NB4 (cell line): ENCODE results near the gene EIF2B2.

Experiments
- DNase-seq: peaks from one replicate; pipeline ENCODE4 v3.0.0; 2010; ENCODE audit warnings: low read depth
- H3K4me3 ChIP-seq: one replicate; pipeline ENCODE4 v1.5.1; 2011; ENCODE audit warnings: mild to moderate bottlenecking, low read depth, low read length, moderate library complexity
- MYC ChIP-seq: IDR thresholded peaks from 2 replicates; pipeline ENCODE4 v1.6.1; 2011; ENCODE audit warnings: low read depth, low read length
- POLR2A ChIP-seq: IDR thresholded peaks from 2 replicates; pipeline ENCODE4 v1.6.1; 2011; ENCODE audit warnings: mild to moderate bottlenecking; ENCODE audit not compliant: insufficient read length; ENCODE audit errors: extremely low read depth
- TF ChIP-seq, protein P1 (sequence below): IDR thresholded peaks from 2 replicates; pipeline ENCODE4 v1.6.1; 2011; ENCODE audit warnings: low read depth, low read length
- TF ChIP-seq, protein P2 (sequence below): IDR thresholded peaks from one replicate; pipeline ENCODE4 v1.5.1; 2012; ENCODE audit warnings: low read depth, low read length

The EIF2B2 gene

DNA sequence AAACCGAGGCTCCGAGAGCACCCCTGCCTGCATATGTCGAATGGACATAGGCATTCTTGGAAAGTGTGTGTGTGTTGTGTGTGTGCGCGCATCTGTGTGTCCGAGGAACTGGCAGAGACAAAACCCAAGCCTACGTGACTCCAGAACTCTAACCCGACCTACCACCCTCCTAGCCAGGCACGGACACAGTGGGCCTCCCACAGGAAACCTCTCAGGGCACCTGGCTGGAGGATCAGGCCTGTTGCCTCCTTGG is 46.8 kb upstream of the EIF2B2 start:
- H3K4me3 ChIP-seq, result no peak overlapping the region
- DNase-seq, result no peak
- TF ChIP-seq MYC (no peak), POLR2A (no peak)
- TF ChIP-seq, protein P1, sequence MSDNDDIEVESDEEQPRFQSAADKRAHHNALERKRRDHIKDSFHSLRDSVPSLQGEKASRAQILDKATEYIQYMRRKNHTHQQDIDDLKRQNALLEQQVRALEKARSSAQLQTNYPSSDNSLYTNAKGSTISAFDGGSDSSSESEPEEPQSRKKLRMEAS, result no peak
- TF ChIP-seq, protein P2, sequence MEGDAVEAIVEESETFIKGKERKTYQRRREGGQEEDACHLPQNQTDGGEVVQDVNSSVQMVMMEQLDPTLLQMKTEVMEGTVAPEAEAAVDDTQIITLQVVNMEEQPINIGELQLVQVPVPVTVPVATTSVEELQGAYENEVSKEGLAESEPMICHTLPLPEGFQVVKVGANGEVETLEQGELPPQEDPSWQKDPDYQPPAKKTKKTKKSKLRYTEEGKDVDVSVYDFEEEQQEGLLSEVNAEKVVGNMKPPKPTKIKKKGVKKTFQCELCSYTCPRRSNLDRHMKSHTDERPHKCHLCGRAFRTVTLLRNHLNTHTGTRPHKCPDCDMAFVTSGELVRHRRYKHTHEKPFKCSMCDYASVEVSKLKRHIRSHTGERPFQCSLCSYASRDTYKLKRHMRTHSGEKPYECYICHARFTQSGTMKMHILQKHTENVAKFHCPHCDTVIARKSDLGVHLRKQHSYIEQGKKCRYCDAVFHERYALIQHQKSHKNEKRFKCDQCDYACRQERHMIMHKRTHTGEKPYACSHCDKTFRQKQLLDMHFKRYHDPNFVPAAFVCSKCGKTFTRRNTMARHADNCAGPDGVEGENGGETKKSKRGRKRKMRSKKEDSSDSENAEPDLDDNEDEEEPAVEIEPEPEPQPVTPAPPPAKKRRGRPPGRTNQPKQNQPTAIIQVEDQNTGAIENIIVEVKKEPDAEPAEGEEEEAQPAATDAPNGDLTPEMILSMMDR, result no peak

DNA sequence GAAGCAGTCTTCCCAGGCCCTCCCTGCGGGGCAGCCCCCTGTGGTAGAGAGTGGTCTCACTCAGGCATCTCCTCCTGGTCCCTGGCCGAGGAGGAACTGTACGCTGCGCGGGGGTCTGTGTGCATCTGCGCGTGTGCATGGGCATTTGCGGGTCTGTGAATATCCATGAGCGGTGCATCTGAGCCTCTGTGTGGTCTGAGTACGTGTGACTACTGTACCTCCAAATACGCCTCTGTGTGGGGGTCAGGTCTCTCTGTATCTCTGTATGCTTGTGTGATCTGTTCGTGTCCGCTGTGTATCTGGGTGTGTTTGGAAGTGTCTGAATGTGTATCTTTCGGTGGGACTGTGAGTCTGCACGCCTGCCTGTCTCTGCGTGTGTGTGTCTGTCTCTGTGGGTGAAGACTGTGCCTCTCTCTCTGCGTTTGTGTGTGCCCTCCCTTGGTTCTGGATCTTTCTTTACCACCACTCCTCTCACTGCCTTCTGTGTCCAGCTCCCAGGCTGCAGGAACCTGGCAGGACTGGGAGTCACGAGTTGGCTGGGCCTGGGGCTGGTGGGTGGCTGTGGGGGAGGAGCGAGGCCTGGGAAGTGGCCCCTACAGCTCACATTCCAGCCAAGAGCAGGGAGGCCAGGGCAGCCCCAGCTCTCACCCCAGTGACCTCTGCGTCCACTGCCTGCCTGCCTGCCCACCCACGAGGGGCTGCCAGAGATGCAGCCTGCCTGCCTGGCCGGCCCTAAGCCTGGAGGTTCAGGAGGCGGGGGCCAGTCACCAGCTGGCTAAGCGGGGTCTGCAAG is 46.2 kb upstream of the EIF2B2 start:
- DNase-seq, result no peak
- no peak overlapping the region for H3K4me3 ChIP-seq

DNA sequence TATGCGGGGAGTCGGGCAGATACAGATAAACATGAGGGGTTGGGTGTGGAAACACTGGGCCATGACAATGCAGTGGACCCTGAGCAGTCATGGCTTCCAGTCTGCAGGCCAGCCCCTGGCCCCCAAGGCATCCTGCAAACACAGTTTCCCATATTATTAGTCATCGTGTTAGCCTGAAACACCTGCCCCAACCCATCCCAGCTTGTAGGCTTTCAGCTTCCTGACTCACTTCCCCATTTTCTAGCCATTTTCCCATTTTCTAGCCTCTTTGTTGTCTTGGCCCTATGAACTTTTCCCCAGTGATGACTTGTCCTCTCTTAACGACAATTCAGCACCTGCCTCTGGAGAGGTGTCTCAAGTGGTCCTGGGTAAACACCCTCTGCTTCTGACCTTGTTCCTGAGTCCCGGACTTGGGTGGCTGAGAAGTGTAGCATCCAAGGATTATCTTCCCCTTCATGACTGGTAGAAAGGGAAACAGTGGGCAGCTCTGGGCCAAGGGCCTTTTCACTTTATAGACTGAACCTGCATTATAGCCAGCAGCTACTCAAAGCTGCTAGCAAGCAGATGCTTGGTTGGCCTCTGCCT is 43.0 kb upstream of the EIF2B2 start:
- DNase-seq, result no peak
- TF ChIP-seq POLR2A, result no peak
- no peak for TF ChIP-seq MYC
- TF ChIP-seq, protein P2, result no peak
- TF ChIP-seq, protein P1, result no peak
- no peak overlapping the region for H3K4me3 ChIP-seq

More for the DNA sequence above, 46.2 kb upstream of the EIF2B2 start:
- TF ChIP-seq, protein P1, result no peak
- TF ChIP-seq POLR2A, result no peak
- TF ChIP-seq MYC, result no peak
- TF ChIP-seq, protein P2, result no peak

DNA sequence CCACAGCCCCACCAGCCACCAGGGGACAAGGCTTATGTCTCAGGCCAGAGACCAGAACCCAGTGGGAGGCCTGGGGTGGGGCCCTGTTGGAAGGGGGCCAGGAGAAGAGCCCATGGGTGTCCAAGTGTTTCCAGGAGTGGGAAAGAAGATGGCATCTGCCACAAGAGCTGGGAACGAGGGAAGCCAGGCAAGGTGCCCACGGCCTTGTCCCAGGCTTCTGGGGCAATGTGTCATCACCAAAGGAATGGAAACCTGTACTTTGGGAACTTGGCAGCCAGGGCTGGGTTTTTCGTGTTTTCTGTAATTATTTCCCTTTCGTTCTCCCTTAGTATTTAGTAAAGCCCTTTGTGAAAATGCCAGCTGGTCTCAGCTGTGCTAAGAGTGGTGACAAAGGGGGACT is 42.0 kb upstream of the EIF2B2 start:
- H3K4me3 ChIP-seq, result no peak overlapping the region
- TF ChIP-seq, protein P1, result no peak
- TF ChIP-seq MYC (no peak), POLR2A (no peak)
- TF ChIP-seq, protein P2, result no peak
- no peak for DNase-seq

DNA sequence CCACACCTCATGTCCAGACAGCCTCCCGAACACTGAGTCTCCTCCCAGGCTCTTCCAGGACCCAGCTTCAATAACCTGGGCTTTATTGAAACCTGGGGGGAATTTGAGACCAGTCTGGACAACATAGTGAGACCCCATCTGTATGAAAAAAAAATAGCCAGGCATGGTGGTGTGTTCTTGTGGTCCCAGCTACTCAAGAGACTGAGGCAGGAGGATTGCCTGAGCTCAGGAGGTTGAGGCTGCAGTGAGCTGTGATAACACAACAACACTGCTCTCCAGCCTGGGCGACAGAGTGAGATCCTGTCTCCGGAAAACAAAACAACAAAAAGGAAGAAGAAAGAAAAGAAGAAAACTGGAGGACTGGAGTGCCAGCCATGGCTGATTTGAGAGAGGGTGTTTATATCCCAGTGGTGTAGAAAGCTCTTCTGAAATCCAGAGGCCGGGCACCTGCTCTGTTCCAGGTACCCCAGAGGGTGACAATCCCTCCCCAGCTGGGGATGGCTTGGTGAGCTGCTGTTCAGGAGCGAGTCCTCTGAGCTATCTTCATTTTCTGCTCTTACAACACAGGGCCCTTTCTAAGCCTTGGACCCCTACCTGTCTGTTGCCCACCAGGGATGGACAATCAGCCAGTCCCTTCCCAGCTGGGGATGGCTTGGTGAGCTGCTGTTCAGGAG is 41.3 kb upstream of the EIF2B2 start:
- no peak overlapping the region for H3K4me3 ChIP-seq
- no peak for DNase-seq
- TF ChIP-seq MYC (no peak), POLR2A (no peak)
- TF ChIP-seq, protein P2, result no peak
- TF ChIP-seq, protein P1, result no peak
